Measurements from ENCODE around the gene SLC43A3.

- no peak for TF ChIP-seq CTCF (IDR thresholded peaks at IDR 0.05)
- TF ChIP-seq EP300 (IDR thresholded peaks at IDR 0.05) = no peak
- no peak for TF ChIP-seq POLR2AphosphoS5 (IDR thresholded peaks at IDR 0.05)
- no peak for TF ChIP-seq POLR2A (IDR thresholded peaks at IDR 0.05; ENCODE audit: low read depth)
These were observed 56.0 kb downstream of the SLC43A3 start for GRCh38 chr11:57370941-57371340.
